GM19455 (cell line): Measurements from ENCODE around the gene ACSL3.
"Not testable (repeated sequence)": the region's sequence is repeated elsewhere in the genome, so short reads cannot be mapped to it uniquely, and the experiment has no call there.

ENCODE experiments used
- ATAC-seq: cut with Tn5 transposase; IDR thresholded peaks from one replicate; pipeline ENCODE4 v1.9.1; 2021; ENCODE audit not compliant: unreplicated experiment

The ACSL3 gene

GRCh38 chr2:222851956-222852617 is 8.7 kb upstream of the ACSL3 start:
- no peak for ATAC-seq

- ATAC-seq, result no peak
Observed at GRCh38 chr2:222854773-222855700, 5.8 kb upstream of the ACSL3 start.

GRCh38 chr2:222859786-222860612 is 837 bp upstream of the ACSL3 start:
- no peak for ATAC-seq

GRCh38 chr2:222861411-222862105 is 722 bp downstream of the ACSL3 start:
- ATAC-seq, result no peak

- no peak for ATAC-seq
Observed at GRCh38 chr2:222862106-222862908, 1.5 kb downstream of the ACSL3 start.

GRCh38 chr2:222862909-222863544 is 2.2 kb downstream of the ACSL3 start:
- no peak for ATAC-seq

GRCh38 chr2:222864296-222864695 is 3.5 kb downstream of the ACSL3 start:
- no peak for ATAC-seq

GRCh38 chr2:222865301-222865700 is 4.5 kb downstream of the ACSL3 start:
- ATAC-seq, result no peak

GRCh38 chr2:222866358-222866960 is 5.6 kb downstream of the ACSL3 start:
- ATAC-seq, result no peak

- ATAC-seq, result not testable (repeated sequence)
Observed at GRCh38 chr2:222868560-222869251, 7.9 kb downstream of the ACSL3 start.

- no peak for ATAC-seq
Observed at GRCh38 chr2:222869252-222869560, 8.4 kb downstream of the ACSL3 start.

- no peak for ATAC-seq
Observed at GRCh38 chr2:222871291-222871690, 10.5 kb downstream of the ACSL3 start.

- ATAC-seq, result no peak
Observed at GRCh38 chr2:222872551-222872950, 11.7 kb downstream of the ACSL3 start.

GRCh38 chr2:222875482-222875881 is 14.6 kb downstream of the ACSL3 start:
- ATAC-seq, result no peak

- no peak for ATAC-seq
Observed at GRCh38 chr2:222876947-222877346, 16.1 kb downstream of the ACSL3 start.

- ATAC-seq, result no peak
Observed at GRCh38 chr2:222877556-222878300, 16.9 kb downstream of the ACSL3 start.

GRCh38 chr2:222878301-222878876 is 17.6 kb downstream of the ACSL3 start:
- ATAC-seq, result no peak
